Measurements from ENCODE around the gene PLCB2.

GRCh38 chr15:40295877-40296560, 11.7 kb downstream of the PLCB2 start:
- TF ChIP-seq CTCF (IDR thresholded peaks at IDR 0.05; ENCODE audit: extremely low read depth in 1 of 2, insufficient read depth in 1 of 2, low read depth in 1 of 2, low read length in 2 of 2) (no peak), POLR2A (IDR thresholded peaks at IDR 0.05; ENCODE audit: low read depth, low read length) (no peak), FOS (IDR thresholded peaks at IDR 0.05; ENCODE audit: borderline replicate concordance, insufficient read depth, low read length) (no peak), EZH2 (IDR thresholded peaks at IDR 0.05; ENCODE audit: borderline replicate concordance, low read depth, low read length, severe bottlenecking) (no peak), POLR2AphosphoS5 (IDR thresholded peaks at IDR 0.05; ENCODE audit: insufficient read depth, low read depth, low read length) (no peak), JUN (IDR thresholded peaks at IDR 0.05; ENCODE audit: borderline replicate concordance, insufficient read depth, insufficient read length, low read depth) (no peak)

Measured in endothelial cell of umbilical vein (primary cell).